GM18498 (cell line): ENCODE data around the gene FBXO33.
A peak's percentile ranks its signal among the peaks of the same experiment; 100 is the strongest.

Experiments used
- ATAC-seq: cut with Tn5 transposase; IDR thresholded peaks from one replicate; pipeline ENCODE4 v1.9.1; 2021; ENCODE audit warnings: mild to moderate bottlenecking, moderate library complexity; ENCODE audit not compliant: unreplicated experiment

Gene FBXO33

DNA sequence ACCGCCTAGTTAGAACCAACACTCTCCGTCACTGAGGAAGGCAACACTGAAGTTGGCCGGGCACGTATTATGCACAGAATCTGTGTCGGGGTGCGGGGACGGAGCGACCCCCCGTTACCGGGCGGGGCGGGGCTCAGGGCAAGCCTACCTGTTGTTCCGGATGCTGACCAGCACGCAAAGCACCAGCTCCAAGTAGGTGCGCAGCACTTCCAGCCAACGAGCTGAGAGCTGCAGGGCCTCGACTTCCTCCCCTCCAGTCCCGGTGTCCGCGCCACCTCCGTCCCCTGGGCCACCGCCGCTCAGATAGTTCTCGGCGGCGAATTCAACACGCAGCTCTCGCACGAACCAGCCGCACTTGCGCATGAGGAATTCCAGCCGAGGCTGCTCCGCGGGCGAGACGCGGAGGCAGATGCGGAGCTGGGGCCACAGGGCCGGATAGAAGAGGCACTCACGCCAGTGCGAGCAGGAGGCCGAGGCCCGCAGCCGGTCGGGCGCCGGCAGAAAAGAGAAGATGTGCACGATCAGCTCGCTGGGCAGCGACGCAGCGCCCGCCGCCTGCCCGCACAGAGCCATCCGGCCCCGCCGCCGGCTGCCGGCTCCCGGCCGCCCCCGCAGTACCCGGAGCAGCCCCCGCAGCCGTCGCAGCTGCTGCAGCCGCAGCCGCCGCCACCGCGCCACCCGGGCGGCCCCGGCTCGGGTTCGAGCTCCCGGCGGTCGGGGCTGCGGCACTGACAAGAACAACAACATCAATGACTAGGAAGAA is 636 bp downstream of the FBXO33 start:
- peak; percentile 26 for ATAC-seq

DNA sequence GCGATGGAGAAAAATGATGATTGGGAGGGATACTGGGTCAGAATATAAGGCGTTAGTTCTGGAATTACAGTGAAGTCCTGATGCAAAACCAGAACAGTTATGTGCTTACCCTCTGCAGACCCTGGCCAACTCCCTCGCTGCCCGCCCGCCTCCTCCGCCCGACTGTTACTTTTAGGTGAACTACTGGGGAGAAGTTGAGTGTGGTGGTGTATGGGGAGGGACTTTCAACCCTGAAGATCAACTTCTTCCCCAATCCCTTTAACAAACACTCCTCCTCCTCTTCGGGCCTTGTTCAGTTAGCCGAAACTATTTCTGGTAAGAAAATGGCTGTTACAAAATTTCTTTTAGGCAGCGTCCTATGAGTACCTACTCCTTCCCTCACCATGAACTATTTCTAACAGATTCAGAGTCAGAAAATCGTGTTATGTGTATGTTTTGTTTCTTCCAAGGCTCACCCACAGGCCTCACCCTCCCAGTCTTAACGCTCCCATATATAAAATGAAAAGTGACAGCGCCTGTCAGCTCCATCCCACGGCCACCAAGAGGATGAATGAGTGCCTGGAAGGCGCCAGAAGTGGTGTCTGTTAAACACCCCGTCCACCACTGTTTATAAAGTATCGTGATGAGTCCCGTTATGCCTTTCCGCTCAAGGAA is 1.3 kb downstream of the FBXO33 start:
- no peak for ATAC-seq

DNA sequence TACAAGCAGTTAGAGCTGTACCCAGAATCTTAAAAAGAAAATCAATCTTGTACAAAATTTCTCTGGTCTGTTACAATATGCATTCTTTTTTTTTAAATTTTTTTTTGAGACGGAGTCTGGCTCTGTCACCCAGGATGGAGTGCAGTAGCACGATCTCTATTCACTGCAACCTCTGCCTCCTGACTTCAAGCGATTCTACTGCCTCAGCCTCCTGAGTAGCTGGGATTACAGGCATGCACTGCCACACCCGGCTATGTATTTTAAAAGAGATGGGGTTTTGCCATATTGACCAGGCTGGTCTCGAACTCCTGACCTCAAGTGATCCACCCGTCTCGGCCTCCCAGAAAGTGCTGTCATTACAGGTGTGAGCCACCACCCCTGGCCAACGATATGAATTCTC is 4.1 kb downstream of the FBXO33 start:
- ATAC-seq: no peak

DNA sequence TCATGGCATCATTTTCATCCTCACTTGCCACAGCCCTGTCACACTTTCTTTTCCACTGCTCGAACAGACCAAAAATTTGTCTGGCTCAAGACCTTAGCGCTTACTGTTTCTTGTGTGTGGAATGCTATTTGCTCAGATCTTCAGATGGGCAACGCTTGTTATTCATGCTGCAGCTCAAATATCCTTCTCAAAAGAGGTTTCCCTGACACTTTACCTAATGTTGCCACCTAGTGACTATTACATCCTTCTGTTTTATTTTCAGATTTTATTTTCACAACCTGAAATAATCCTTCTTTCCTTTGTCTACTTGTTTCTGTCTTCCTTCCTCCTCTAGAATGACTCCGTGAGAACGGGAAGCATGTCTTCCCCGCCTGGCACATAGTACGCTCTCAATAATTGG is 5.6 kb downstream of the FBXO33 start:
- ATAC-seq: no peak

DNA sequence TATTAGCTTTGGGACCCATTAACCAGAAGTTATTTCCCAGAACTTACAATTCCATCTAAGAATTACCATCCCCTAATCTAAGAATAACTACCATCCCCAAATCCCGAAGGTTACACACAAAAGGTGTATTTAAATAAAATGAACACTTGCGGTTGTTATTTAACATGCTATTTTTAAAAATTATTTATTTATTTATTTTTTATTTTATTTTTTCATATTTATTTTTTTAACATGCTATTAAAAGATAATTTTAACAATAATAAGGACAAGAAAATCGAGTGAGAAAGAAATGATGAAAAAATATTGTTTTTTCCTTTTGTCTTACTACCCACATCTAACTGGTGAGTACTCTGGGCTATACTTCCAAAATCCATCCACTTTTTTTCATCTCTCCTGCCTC is 6.3 kb downstream of the FBXO33 start:
- no peak for ATAC-seq

DNA sequence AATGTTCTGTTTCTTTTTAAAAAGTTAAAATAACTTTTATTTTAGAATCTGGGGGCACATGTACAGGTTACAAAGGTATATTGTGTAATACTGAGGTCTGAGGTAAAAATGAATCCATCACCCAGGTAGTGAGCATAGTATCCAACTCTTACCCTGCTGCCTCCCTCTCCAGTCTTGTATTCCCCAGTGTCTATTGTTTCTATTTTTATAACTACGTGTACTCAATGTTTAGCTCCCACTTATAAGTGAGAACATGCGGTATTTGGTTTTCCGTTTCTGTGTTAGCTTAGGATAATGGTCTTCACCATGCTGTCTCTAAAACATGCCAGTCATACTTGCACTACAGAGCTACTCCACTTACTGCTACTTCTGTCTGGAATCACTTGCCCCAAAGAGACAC is 8.4 kb downstream of the FBXO33 start:
- no peak for ATAC-seq

DNA sequence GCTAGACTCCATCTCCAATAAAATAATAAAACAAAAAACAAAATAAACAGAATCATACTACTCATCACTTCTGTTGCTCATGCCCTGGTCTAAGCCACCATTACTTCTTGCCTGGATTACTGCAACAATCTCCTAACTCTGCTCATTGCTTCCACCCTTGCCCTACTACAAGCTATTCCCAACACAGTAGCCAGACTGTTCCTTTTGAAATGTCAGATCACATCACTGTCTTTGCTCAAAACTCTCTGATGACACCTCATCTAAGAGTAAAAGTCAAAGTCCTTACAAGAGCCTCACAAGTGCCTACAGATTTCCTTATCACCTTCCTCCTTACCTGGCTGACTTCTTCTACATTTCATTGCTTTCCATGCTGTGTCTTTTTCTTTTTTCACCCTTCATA is 10.0 kb downstream of the FBXO33 start:
- no peak for ATAC-seq

DNA sequence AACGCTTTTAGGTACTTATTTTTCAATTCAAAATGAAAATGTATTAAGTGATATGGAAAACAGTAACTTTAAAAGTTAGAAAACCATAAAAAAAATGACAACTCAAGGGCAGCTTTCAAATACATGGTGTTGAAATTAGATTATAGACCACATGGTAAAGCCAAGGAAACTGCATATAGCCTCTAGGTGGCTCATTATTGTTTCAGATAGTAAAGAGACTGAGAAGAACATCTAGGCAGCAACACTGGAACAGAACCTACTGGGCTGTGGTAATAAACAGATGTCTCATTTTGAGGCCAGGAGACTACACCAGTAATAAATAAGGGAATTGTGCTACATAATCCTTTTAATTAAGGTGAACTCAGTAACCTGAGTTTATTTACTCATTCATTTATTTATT is 13.0 kb downstream of the FBXO33 start:
- ATAC-seq: no peak

DNA sequence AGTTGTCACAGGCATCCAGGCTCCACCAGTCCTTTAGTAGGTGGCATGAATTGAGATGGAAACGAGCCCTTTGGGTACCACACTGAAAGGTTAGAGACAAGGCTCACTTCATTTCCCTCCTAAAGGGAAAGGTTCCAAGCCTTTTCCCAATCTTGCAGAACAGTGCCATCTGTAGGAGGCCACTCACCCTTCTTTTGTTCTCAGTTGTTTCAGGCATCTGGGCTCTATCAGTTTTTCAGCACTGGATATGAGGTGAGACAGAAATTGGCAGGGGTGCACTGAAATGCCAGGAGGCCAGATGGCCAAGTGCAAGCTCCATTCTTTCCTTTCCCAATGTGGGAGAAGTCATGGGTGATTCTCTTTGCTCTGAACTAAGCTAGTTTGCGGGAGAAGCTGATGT is 15.2 kb downstream of the FBXO33 start:
- ATAC-seq: no peak

DNA sequence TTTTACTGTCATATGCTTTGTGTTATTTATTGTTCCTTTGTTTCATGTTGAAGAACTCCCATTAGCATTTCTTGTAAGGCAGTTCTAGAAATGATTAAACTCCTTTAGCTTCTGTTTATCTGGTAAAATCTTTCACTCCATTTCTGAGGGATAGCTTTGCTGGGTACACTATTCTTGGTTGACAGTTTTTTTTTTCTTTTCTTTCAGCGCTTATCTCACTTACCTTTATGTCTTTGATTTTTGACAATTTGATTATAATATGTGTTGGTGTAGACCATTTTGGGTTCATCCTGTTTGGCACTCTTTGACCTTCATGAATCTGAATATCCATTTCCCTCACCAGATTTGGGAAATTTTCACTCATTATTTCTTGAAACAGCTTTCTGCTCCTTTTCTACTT is 16.2 kb downstream of the FBXO33 start:
- ATAC-seq: no peak

DNA sequence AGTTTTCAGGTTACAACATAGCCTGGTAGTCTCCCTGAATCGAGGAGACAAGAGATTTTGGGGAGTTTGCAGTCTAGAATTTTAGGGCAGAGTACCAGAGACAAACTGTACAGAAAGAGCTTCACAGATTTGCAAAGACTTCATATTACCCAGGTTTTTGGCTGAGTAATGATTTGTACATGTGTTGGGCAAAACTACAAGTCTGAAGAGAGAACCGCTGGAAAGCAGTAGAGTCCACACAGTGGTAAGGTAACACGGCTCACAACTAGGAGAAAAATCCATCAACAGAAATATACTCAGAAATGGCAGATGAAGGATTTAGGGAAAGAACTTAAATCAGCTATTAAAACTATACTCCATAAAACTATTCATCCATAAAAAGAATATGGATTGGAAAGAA is 25.7 kb downstream of the FBXO33 start:
- ATAC-seq: no peak

DNA sequence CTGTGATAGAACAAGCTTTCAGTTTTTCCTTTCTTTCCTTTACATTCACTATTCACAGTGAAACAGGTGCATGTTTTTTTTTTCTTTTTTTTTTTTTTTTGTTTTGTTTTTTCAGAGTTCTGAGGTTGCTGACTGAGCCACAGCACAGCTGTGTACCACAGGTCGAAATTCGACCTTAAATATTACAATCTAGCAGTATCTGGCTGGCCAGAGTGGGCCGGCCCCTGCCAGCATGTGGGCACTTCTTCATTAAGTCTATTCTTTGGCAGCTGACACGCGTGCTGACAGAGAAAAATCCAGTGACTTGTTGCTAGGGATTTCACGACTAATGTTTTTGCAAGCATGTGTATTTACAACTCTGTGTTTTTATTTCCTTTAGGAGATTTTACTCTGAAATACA is 33.9 kb downstream of the FBXO33 start:
- no peak for ATAC-seq

DNA sequence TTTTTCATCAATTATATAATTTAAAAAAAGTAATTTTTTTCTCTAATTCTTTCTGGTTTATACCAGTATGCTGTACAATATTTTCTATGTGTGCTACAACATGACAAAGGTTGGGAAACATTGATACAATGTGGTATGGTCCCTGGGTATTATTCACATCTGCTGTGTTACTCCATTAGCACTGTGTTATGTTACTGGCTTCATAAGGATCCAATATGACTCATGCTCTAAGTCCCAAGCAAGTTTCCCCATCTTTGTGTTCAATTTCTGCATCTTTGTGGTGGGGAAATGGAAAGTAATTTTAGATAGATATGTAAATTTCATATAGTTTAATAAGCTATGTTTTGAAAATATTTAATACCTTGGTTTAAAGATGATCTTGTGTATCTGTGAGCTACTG is 35.8 kb downstream of the FBXO33 start:
- ATAC-seq: no peak

DNA sequence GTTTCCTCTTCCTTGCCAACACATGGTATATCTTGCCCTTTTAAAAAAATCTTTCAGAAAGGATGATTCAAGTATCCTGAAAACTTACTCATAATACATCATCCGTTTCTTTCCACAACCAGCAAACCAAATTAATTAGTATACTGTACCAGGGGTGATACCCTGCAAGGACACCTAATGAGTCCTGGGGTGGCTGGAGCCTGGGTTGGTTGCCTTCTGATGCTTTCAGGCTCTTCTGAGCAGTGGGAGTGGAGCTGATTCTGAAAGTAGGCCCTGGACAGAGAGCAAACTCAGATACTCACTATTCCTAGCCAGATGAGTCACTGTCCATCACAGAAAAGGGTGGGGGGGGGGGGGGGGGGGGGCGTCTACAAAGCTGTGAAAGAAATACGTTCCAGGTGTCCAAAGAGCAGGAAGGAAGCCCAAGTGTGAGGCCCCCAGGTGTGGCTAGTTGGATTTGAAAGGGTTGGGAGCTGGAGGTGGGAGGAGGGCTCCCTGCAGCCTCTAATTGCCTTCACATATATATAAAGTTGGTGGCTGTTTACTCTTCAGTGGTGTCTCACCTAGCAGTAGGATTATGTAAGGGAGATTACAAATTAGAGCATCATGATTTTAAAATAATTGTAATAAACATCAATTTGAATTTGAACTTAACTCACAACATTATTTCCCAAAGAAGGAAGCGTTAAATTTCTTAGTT is 36.5 kb downstream of the FBXO33 start:
- no peak for ATAC-seq

DNA sequence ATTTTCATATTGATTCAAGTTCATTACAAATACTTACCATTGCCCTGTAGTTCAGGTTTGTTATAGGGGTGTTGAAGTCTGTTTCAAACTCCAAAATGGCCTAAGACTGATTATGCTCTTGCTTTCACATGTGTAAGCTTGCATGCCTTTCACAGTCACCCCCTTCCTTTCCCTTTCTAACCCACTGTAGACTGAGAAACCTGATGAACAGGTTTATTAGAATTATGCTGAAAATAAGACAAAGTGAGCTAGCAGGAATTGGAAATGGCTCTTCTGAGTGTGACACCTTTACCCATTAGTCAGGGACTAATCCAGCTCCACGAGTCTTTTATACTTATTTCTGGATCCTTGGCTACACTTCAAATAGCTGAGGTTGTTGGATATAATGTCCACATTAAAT is 38.9 kb downstream of the FBXO33 start:
- ATAC-seq: no peak

DNA sequence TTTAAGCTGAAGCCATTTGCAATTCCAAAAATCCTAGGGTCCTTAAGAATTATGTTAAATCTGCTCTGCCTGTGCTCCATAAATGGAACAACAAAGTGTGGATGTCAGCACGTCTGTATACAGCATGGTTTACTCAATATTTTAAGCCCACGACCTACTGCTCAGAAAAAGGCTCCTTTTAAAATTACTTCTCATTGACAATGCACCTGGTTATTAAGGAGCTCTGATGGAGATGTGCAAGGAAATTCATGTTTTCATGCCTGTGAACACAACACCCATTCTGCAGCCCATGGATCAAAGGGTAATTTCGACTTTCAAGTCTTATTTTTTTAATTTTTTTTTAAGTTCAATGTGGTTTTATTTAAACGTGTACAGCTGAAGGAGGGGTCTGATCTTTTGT is 48.1 kb downstream of the FBXO33 start:
- no peak for ATAC-seq

DNA sequence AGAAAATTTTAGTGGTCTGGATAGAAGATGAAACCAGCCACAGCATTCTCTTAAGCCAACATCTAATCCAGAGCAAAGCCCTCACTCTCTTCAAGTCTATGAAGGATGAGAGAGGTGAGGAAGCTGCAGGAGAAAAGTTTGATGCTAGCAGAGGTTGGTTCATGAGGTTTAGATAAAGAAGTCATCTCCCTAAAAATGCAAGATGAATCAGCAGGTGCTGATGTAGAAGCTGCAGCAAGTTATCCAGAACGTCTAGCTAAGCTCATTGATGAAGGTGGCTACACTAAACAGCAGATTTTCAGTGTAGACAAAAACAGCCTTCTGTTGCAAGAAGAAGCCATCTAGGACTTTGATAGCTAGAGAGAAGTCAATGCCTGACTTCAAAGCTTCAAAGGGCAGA is 48.5 kb downstream of the FBXO33 start:
- no peak for ATAC-seq

DNA sequence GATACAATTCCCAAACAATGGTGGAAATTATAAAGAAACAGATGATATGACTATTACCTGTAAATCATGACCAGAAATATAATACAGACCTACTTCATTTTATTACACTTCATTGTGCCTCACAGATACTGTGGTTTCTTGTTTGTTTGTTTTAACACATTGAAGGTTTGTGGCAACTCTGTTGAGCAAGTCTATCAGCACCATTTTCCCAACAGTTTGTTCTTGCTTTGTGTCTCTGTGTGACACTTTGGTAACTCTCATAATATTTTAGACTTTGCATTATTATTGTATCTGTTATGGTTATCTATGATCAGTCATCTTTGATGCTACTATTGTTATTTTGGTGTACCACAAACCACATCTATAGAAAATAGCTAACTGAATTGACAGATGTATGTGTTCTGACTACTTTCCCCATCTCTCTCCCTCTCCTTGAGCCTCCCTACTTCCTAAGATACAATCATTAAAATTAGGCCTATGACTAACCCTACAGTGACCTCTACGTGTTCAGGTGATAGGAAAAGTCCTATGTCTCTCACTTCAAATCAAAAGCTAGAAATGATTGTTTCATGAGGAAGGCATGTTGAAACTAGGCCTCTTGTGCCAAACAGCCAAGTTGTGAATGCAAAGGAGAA is 49.1 kb downstream of the FBXO33 start:
- ATAC-seq: peak; percentile 49

DNA sequence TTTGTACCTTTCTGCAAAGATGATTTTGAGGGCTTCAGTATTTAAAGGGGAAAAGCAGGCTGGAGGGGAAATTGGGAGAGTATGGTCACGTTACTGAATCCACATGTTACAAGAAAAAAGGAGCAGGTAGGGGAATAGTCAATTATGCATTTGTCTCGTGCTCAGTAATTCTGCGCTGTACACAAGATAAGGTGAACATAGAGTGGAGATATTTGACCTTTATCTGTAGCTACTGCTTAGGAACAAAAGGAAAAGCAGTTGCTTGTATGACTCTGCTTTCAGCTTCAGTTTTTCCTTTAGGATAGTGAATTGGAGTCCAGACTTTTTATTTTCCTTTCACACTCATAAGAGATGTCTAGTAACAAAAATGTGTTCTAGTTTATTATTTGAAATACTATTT is 49.8 kb downstream of the FBXO33 start:
- ATAC-seq: no peak

DNA sequence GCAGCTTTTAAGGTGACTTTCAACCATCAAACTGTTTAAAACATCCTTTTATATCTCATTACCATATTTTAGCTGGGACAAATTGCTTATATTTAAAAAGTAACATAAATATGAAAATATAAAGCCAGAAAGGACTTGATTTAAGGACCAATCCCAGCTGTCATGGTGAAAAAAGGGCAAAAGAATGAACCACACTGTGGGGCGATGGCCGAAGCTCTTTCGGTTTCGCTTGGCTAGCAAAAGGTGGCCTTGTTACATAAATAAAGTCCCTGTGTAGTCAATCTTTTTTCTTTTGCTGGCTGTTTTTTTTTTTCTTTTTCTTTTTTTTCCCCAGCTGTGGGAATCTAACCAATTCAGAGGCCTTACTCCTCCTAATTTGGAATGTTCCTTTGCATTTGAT is 50.9 kb downstream of the FBXO33 start:
- no peak for ATAC-seq

DNA sequence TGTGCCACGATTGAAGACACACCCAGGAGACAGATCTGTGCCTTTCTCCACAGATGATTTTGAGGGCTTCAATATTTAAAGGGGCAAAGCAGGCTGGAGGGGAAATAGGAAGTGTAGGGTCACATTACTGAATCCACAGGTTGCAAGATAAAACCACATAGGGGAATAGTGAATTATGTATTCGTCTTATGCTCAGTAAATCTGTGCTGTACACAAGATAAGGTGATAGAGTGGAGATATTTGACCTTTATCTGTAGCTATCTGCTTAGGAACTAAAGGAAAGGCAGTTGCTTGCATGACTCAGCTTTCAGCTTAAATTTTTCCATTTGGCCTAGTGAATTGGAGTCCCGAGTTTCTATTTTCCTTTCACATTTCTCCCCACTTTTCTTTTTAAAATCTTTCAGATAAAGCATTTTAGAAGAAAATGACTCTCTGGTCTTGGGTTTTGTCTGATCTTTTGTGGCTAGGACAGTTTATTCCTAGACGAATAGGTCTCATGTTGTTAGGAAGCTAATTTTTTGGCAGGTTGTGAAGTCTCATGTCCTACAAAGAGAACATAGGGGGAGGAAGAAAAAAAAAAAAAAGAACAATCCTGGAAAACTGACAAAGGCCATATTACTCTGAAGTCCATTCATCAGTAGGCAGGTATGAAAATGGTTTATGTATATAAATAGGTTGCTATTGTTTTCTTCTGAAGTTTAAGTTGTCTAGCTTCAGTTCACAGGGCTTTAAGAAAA is 55.4 kb downstream of the FBXO33 start:
- no peak for ATAC-seq
